Smooth muscle cell (in vitro differentiated cells): Measurements from ENCODE around the gene ARNT2. TPM values are rescaled to one million over a fixed set of nuclear protein-coding genes. Genes with fewer than 3 reads are reported as not detected.

Source experiments
- DNase-seq: peaks from one replicate; lab custom pipeline; 2025; ENCODE audit not compliant: unreplicated experiment; lab: John Stamatoyannopoulos, UW
- H2AFZ ChIP-seq: fragments of 200-600 bp; sonication (generic); 2 replicates; pipeline ENCODE4 v1.6.0; 2016; ENCODE audit warnings: antibody characterized with exemption, low read depth, mild to moderate bottlenecking
- H3F3A ChIP-seq: fragments of 200-600 bp; sonication (generic); 2 replicates; pipeline ENCODE4 v1.6.0; 2017; ENCODE audit warnings: antibody characterized with exemption, low read depth
- H3K27ac ChIP-seq: fragments of 200-600 bp; sonication (generic); 2 replicates; pipeline ENCODE4 v1.5.1; 2016; ENCODE audit warnings: low read depth, mild to moderate bottlenecking
- H3K27me3 ChIP-seq: fragments of 200-600 bp; sonication (generic); 2 replicates; pipeline ENCODE4 v1.6.1; 2016; ENCODE audit warnings: low read depth, mild to moderate bottlenecking
- H3K36me3 ChIP-seq: fragments of 200-600 bp; sonication (generic); 2 replicates; pipeline ENCODE4 v1.5.1; 2016; ENCODE audit warnings: low read depth
- H3K4me1 ChIP-seq: fragments of 200-600 bp; sonication (generic); 2 replicates; pipeline ENCODE4 v1.5.1; 2016; ENCODE audit warnings: low read depth
- H3K4me2 ChIP-seq: fragments of 200-600 bp; sonication (generic); 2 replicates; pipeline ENCODE4 v1.6.0; 2016; ENCODE audit warnings: mild to moderate bottlenecking
- H3K4me3 ChIP-seq: fragments of 200-600 bp; sonication (generic); 2 replicates; pipeline ENCODE4 v1.5.1; 2016; ENCODE audit warnings: mild to moderate bottlenecking
- H3K79me2 ChIP-seq: fragments of 200-600 bp; sonication (generic); 2 replicates; pipeline ENCODE4 v1.6.0; 2016; ENCODE audit warnings: low read depth, mild to moderate bottlenecking
- H3K9ac ChIP-seq: fragments of 200-600 bp; sonication (generic); 2 replicates; pipeline ENCODE4 v1.6.0; 2016; ENCODE audit warnings: low read depth
- H3K9me3 ChIP-seq: fragments of 200-600 bp; sonication (generic); replicated peaks from 2 replicates; pipeline ENCODE4 v1.5.1; 2016; ENCODE audit warnings: low read depth
- H4K20me1 ChIP-seq: fragments of 200-600 bp; sonication (generic); 2 replicates; pipeline ENCODE4 v1.6.0; 2016; ENCODE audit warnings: low read depth
- WGBS: methylation state at CpG from one replicate; pipeline ENCODE4 v1.1.7; 2016; ENCODE audit warnings: low lambda C conversion rate; 5-methylcytosine and 5-hydroxymethylcytosine counted together
- polyA plus RNA-seq: library from polyadenylated mRNA; unstranded; fragments of >200 nt; fragmentation: Nextera tagmentation; extraction: Ambion mirVana; gene quantifications from 2 replicates; pipeline ENCODE4 v1.2.1, GENCODE V29; 2016
- total RNA-seq: library from RNA; depleted of rRNA; stranded (reverse); fragments of >200 nt; gene quantifications from 2 replicates; pipeline ENCODE4 v1.2.3, GENCODE V29; 2014
- TF ChIP-seq, protein P1 (sequence below): fragments of 200-600 bp; sonication (generic); IDR thresholded peaks from 2 replicates; pipeline ENCODE4 v1.5.1; 2017; ENCODE audit warnings: borderline replicate concordance, mild to moderate bottlenecking, antibody characterized with exemption; ENCODE audit not compliant: insufficient read depth, poor library complexity, severe bottlenecking

ARNT2 gene
- total and polyA plus RNA-seq, 2 experiments from 2014 or later: 0.55 to 2.8 TPM

DNA sequence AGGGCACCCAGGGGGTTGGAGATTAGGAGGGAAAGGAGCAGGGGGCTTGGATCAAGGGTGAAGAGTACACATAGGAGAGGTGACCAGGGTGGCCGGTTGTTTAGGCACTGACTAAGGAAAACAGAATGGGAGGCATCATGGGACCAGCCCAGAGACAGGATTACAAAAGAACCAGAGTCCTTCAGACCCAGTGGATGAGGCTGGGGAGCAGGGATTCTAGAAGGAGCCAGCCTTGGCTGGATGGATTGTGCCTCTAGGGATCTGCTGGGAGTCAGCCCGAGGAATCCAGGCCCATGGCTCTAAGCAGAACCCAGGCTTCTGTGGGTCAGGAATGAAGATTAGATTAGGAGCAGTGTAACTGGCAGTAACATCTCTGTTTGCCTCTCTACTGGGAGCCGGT, 98.6 kb downstream of the ARNT2 start:
- no peak overlapping the region for H3K27ac ChIP-seq
- no peak for DNase-seq

DNA sequence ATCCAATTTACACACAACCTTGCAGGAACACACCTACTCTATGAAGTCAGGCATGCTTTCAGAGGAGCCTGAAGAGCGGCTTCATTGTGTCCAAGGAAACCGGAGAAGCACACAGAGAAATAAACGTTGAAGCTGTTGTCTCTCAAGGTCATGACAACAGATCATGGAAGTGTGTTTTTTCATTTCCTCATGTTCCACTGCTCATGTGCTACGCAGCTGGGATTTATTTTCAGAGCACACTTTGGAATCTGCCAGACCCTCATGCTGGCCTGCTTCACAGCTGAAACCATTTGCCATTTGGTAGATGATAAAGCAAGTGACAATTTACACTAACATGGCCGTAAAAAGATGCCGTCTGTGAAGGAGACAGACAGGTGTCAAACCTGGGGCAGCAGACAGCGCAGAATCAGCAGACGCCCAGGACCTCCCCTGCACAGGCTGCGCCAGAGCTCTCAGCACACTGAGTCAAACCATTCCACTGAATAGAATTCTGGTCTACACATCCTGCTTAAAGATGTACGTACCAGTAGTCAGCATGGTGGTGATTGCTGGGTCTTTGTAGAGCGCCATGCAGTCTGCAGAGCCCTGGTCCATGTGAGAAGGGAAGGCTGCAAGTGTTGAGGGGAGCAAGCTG, 99.3 kb downstream of the ARNT2 start:
- H3K27ac ChIP-seq: no peak overlapping the region
- no peak overlapping the region for H3K4me3 ChIP-seq
- no peaks in the 10 kb centered on the region for H3K36me3 ChIP-seq
- H3F3A ChIP-seq: no peaks in the 10 kb centered on the region
- no peaks in the 10 kb centered on the region for H3K4me1 ChIP-seq
- no peaks in the 10 kb centered on the region for H3K79me2 ChIP-seq
- H2AFZ ChIP-seq: no peak overlapping the region
- H3K9ac ChIP-seq: no peak overlapping the region
- no peak for DNase-seq
- H4K20me1 ChIP-seq: no peaks in the 10 kb centered on the region
- H3K4me2 ChIP-seq: no peak overlapping the region
- TF ChIP-seq, protein P1, sequence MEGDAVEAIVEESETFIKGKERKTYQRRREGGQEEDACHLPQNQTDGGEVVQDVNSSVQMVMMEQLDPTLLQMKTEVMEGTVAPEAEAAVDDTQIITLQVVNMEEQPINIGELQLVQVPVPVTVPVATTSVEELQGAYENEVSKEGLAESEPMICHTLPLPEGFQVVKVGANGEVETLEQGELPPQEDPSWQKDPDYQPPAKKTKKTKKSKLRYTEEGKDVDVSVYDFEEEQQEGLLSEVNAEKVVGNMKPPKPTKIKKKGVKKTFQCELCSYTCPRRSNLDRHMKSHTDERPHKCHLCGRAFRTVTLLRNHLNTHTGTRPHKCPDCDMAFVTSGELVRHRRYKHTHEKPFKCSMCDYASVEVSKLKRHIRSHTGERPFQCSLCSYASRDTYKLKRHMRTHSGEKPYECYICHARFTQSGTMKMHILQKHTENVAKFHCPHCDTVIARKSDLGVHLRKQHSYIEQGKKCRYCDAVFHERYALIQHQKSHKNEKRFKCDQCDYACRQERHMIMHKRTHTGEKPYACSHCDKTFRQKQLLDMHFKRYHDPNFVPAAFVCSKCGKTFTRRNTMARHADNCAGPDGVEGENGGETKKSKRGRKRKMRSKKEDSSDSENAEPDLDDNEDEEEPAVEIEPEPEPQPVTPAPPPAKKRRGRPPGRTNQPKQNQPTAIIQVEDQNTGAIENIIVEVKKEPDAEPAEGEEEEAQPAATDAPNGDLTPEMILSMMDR: no peak
- no peaks in the 10 kb centered on the region for H3K9me3 ChIP-seq
- WGBS: 90% methylated on average over 11 of the region's 11 CpGs
- H3K27me3 ChIP-seq: no peaks in the 10 kb centered on the region

More for the DNA sequence above, 98.6 kb downstream of the ARNT2 start:
- H3K9ac ChIP-seq: no peak overlapping the region
- H4K20me1 ChIP-seq: no peaks in the 10 kb centered on the region
- no peaks in the 10 kb centered on the region for H3K4me1 ChIP-seq
- TF ChIP-seq, protein P1: no peak
- WGBS: 58% methylated on average over 3 of the region's 3 CpGs
- no peak overlapping the region for H2AFZ ChIP-seq
- H3K4me2 ChIP-seq: no peak overlapping the region
- H3K36me3 ChIP-seq: no peaks in the 10 kb centered on the region
- no peak overlapping the region for H3K4me3 ChIP-seq
- no peaks in the 10 kb centered on the region for H3K79me2 ChIP-seq
- no peaks in the 10 kb centered on the region for H3K27me3 ChIP-seq
- H3F3A ChIP-seq: no peaks in the 10 kb centered on the region
- H3K9me3 ChIP-seq: no peaks in the 10 kb centered on the region

DNA sequence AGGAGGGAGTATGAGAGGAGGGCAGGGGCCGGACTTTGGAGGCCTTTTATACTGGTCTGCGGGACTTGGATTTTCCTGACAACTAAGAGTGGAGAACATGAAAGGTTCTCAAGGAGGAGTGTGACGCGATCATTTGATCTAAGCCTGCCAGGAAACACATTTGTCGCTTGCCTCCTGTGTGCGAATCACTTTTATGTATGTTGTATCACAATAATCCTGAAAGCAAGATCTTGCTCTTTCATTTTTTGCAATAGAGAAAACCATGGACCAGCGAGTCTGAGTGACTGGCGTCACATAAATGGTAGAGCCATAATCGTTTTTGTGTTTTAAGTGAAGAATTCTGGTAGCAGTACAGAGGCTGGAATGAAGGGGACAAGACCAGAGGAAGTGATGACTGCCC, 100.7 kb downstream of the ARNT2 start:
- no peaks in the 10 kb centered on the region for H3K4me1 ChIP-seq
- H3K9ac ChIP-seq: no peak overlapping the region
- H3F3A ChIP-seq: no peaks in the 10 kb centered on the region
- DNase-seq: no peak
- H3K4me3 ChIP-seq: no peak overlapping the region
- H3K27ac ChIP-seq: no peak overlapping the region
- no peaks in the 10 kb centered on the region for H4K20me1 ChIP-seq
- H3K79me2 ChIP-seq: no peaks in the 10 kb centered on the region
- no peak overlapping the region for H2AFZ ChIP-seq
- no peaks in the 10 kb centered on the region for H3K9me3 ChIP-seq
- TF ChIP-seq, protein P1: no peak
- 96% methylated on average over 9 of the region's 9 CpGs for WGBS
- H3K4me2 ChIP-seq: no peak overlapping the region
- H3K36me3 ChIP-seq: no peaks in the 10 kb centered on the region
- no peaks in the 10 kb centered on the region for H3K27me3 ChIP-seq

DNA sequence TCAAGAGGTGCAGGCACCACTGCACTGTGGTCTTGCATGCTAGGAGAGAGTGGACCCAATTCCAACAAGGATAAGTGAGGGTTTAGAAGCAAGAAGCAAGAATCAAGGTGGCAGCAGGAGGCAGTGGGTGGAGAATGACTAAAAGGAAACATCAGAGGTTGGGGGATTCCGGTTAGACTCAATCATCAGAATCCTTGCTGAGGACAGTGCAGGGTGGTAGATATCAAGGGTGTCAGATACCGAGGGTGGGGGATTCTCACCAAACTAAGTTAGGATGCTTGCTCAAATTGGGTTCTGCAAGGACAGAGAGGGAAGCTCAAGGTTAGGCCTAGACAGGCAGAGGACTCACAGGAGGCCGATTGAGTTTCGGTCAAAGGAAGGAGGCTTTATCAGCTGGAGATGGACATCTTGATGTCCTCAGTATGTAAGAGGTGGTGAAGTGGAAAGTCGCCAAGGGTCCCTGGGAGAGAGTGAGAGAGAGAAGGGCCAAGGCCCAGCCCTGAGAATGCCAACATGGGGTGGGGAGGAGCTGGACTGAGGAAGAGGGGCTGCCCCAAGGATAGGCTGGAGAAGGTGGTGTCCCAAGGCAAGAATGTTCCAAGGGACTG, 102.2 kb downstream of the ARNT2 start:
- Histone ChIP-seq H4K20me1 (no peaks in the 10 kb centered on the region), H2AFZ (no peak overlapping the region), H3K4me3 (no peak overlapping the region), H3K9ac (no peak overlapping the region), H3K4me2 (no peak overlapping the region), H3K27me3 (no peaks in the 10 kb centered on the region), H3K9me3 (no peaks in the 10 kb centered on the region), H3K79me2 (no peaks in the 10 kb centered on the region), H3K36me3 (no peaks in the 10 kb centered on the region), H3F3A (no peaks in the 10 kb centered on the region), H3K4me1 (no peaks in the 10 kb centered on the region), H3K27ac (no peak overlapping the region)
- TF ChIP-seq, protein P1: no peak
- DNase-seq: no peak
- WGBS: 97% methylated on average over 5 of the region's 5 CpGs
